Left lung (tissue), 10 donors: ENCODE data around the gene BIVM. TPM values are rescaled to one million over a fixed set of nuclear protein-coding genes. Genes with fewer than 3 reads are reported as not detected.
A peak's percentile ranks its signal among the peaks of the same experiment; 100 is the strongest.

Source experiments
- ATAC-seq: fragments of 200-7000 bp; cut with Tn5 transposase; one replicate; pipeline ENCODE4 v1.9.1; 2020; ENCODE audit warnings: moderate library complexity
- DNase-seq, 4 donors: peaks; one replicate each; pipeline ENCODE4 v3.0.0-alpha.2; 2013 to 2020
- H3K27ac ChIP-seq, 2 donors: fragments of 200-600 bp; sonication (generic) in 1 of 2; one replicate each; pipeline versions ENCODE4 v1.5.0 to v1.8.0; 2020 to 2021
- H3K27me3 ChIP-seq, 2 donors: fragments of 200-600 bp; sonication (generic) in 1 of 2; one replicate each; pipeline versions ENCODE4 v1.5.0 to v1.8.0; 2020 to 2021
- H3K36me3 ChIP-seq, 2 donors: fragments of 200-600 bp; sonication (generic) in 1 of 2; one replicate each; pipeline versions ENCODE4 v1.5.0 to v1.8.0; 2020 to 2021
- H3K4me1 ChIP-seq, 2 donors: fragments of 200-600 bp; one replicate each; pipeline ENCODE4 v1.8.0; 2021
- H3K4me3 ChIP-seq, 2 donors: fragments of 200-600 bp; sonication (generic) in 1 of 2; one replicate each; pipeline versions ENCODE4 v1.5.0 to v1.8.0; 2020 to 2021; ENCODE audit warnings: mild to moderate bottlenecking in 1 of 2
- H3K9me3 ChIP-seq, 2 donors: fragments of 200-600 bp; sonication (generic) in 1 of 2; one replicate each; pipeline versions ENCODE4 v1.5.0 to v1.8.0; 2020 to 2021
- intact Hi-C, 2 donors: fragments of 100-400 bp; cut with DNase I; formaldehyde crosslinking; loops; one replicate each; pipeline versions ENCODE4 v1.11.2 to v1.14.2; 2022
- polyA plus RNA-seq, 6 donors: library from polyadenylated mRNA; unstranded; fragments of 120-200 nt; gene quantifications; one replicate each; pipeline ENCODE4 v1.2.1, GENCODE V29; 2013; ENCODE audit not compliant: insufficient read length in 6 of 6
- total RNA-seq, 2 donors: library from RNA; stranded (reverse); fragmentation: NEBNext Ultra II Directional; extraction: Animal tissue kit (Norgen Biotek cat#: 25700); gene quantifications; one replicate each; pipeline ENCODE4 v1.2.1, GENCODE V29; 2021
- TF ChIP-seq, protein P1 (sequence below), 2 donors: fragments of 200-600 bp; sonication (generic) in 1 of 2; IDR thresholded peaks; one replicate each; pipeline versions ENCODE4 v1.5.0 to v1.8.0; 2021; ENCODE audit warnings: antibody characterized with exemption in 2 of 2
- donor health status: DM: no; HTN: yes; CAD: no.
- donor health status: DM: no; HTN: no; CAD: no.

BIVM gene
- total and polyA plus RNA-seq, 8 donors, result 16.9 to 49.5 (median 46.6) TPM

DNA sequence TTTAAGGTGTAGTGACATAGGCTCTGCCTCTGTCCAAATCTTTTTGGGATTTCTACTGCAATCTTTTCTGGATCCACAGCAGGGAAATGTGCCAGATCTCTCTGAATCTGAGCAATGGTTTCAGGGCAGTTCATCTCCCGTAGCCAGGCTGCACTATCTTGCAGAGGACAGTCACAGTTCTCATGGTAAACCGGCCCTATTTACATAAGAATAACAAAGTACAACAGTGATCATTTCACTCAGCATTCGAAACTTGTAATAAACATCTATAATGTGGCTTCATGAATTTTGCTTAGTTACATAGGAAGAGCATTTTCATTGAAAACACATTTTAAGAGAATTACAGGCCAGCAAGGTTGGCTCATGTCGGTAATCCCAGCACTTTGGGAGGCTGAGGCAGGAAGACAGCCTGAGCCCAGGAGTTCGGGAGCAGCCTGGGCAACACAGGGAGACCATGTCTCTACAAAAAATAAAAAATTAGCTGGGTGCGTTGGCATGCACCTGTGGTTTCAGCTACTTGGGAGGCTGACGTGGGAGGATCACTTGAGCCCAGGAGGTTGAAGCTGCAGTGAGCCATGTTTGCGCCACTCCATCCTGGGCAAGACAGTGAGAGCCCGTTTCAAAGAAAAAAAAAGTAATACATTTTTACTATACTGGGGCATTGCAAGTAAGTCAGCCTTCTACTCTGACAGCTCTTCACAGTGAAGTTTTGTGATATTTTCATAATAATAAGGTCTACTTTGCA, 5.1 kb upstream of the BIVM start:
- no peaks in the 10 kb centered on the region for H3K9me3 ChIP-seq
- intact Hi-C loops, result no loop called here
- H3K36me3 ChIP-seq, result peaks cover 0 to 12% of the 10 kb centered on the region in 2 donors
- peaks cover 0 to 7% of the 10 kb centered on the region in 2 donors for H3K27me3 ChIP-seq
- peaks cover 0 to 12% of the 10 kb centered on the region in 2 donors for H3K4me1 ChIP-seq
- ATAC-seq (no peak), DNase-seq (no peak)
- TF ChIP-seq, protein P1, sequence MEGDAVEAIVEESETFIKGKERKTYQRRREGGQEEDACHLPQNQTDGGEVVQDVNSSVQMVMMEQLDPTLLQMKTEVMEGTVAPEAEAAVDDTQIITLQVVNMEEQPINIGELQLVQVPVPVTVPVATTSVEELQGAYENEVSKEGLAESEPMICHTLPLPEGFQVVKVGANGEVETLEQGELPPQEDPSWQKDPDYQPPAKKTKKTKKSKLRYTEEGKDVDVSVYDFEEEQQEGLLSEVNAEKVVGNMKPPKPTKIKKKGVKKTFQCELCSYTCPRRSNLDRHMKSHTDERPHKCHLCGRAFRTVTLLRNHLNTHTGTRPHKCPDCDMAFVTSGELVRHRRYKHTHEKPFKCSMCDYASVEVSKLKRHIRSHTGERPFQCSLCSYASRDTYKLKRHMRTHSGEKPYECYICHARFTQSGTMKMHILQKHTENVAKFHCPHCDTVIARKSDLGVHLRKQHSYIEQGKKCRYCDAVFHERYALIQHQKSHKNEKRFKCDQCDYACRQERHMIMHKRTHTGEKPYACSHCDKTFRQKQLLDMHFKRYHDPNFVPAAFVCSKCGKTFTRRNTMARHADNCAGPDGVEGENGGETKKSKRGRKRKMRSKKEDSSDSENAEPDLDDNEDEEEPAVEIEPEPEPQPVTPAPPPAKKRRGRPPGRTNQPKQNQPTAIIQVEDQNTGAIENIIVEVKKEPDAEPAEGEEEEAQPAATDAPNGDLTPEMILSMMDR (IDR thresholded peaks at IDR 0.05), result no peak
- H3K4me3 ChIP-seq, result no peak overlapping the region
- H3K27ac ChIP-seq, result no peak overlapping the region

DNA sequence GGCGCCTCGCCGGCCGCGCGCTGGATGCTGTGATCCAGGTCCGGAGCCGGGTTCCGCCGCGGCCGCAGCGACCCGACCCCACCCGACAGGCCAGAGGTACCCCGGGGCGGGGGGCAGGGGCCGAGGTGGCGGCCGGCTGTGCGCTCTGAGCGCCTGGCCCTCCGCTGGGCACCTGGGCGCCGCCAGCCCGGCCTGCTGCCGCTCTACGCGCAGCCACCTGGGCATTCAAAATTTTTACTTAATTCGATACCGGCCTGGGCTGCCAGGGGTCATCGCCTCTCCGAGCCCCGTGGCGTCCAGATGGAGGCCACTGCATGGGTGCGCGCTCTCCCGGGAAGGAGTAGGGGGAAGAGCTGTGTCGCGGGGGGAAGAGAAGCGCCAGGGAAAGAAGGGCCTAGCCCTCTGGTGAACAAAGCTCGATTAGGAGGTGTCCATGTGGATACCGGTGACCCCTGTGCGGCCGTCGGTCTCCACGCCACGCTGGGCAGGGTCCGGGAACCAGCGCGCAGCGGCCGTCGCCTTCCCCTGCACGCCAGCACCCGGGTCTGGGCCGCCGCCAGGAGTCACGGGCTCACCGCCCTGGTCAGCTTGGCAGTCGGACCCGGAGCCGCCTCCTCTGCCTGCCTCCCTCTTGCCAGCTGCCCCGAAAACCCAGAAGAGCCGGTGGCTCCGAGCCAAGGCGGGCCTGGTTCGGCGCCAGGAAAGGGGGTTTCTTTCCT, 666 bp downstream of the BIVM start:
- peak overlapping the region; percentile 74 to 90 for H3K4me3 ChIP-seq
- TF ChIP-seq, protein P1 (IDR thresholded peaks at IDR 0.05), result no peak
- DNase-seq, result peak in 3 of 4 donors; percentile 38 to 84 (median 55)
- intact Hi-C loops, result no loop called here
- peaks cover 0 to 59% of the 10 kb centered on the region in 2 donors for H3K4me1 ChIP-seq
- H3K27me3 ChIP-seq, result peaks cover 0 to 21% of the 10 kb centered on the region in 2 donors
- peak overlapping the region; percentile 82 to 85 for H3K27ac ChIP-seq
- peak; percentile 46 for ATAC-seq
- no peaks in the 10 kb centered on the region for H3K9me3 ChIP-seq
- no peaks in the 10 kb centered on the region for H3K36me3 ChIP-seq

DNA sequence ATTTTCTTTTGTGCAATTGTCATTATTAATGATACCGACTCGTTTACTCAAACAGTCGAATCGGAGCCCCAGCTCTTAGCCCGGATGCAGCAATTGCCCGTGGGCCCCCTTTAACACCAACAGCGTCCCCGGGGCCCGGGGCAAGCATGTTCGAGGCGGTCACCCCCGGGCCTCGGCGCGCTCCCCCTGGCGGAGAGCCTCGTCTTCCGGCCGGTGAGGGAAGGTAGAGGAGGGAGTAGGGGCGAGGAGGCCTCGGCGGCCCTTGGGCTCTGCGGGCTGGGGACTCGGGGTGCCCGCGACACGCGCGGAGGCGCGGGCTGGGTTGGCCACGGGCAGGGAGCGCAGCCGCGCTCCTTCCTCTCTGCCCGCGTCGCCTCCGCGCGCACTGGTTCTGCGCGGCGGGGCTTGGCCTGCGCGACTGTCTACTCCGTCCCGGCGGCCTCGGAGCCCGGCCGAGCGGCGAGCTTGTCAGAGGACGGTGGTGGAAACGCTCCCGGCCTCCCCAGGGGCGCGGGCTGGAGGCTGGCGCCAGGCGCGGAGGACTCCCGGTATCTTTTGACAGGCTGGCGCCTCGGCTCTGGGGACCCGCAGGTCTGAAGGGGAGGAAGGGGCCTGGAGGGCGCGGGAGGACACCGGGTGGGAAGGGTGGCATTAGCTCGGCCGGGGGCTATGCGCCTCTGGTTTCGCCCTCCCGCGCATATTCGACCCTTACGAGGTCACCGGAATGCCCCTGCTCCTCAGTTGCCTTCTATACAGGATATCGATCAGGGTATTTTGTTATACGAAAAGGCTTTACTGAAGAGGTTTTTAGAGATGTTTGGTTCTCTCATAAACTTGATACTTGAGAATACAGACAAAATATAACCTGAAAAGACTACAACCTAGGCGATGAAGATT, 1.5 kb downstream of the BIVM start:
- Histone ChIP-seq H3K36me3 (no peaks in the 10 kb centered on the region), H3K9me3 (no peaks in the 10 kb centered on the region), H3K4me3 (peak overlapping the region; percentile 74 to 90), H3K27me3 (peaks cover 0 to 21% of the 10 kb centered on the region in 2 donors), H3K4me1 (peaks cover 0 to 59% of the 10 kb centered on the region in 2 donors), H3K27ac (peak overlapping the region; percentile 82 to 85)
- TF ChIP-seq, protein P1 (IDR thresholded peaks at IDR 0.05), result peak; percentile 75 to 80
- peak; percentile 81 to 94 (median 84) for DNase-seq
- ATAC-seq, result peak; percentile 91
- intact Hi-C loops, result no loop called here

DNA sequence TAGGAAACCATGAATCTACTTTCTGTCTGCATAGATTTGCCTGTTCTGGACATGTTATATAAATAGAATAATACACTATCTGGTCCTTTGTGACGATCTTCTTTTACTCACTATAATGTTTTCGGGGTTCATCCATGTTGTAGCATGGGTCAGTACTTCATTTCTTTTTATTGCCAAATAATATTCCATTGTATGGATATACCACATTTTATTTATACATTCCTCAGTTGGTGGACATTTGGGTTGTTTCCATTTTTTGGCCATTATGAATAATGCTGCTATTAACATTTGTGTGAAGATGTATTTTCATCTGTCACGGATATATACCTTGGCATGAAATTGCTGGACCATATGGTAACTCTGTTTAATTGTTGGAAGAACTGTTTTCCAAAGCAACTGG, 6.8 kb downstream of the BIVM start:
- no peak for DNase-seq
- Histone ChIP-seq H3K36me3 (peaks cover 0 to 4% of the 10 kb centered on the region in 2 donors), H3K4me3 (no peak overlapping the region)

More for the DNA sequence above, 6.8 kb downstream of the BIVM start:
- Histone ChIP-seq H3K27ac (no peak overlapping the region), H3K27me3 (no peaks in the 10 kb centered on the region), H3K9me3 (peaks cover 0 to 5% of the 10 kb centered on the region in 2 donors), H3K4me1 (peaks cover 0 to 29% of the 10 kb centered on the region in 2 donors)
- no peak for ATAC-seq
- intact Hi-C loops, result no loop called here
- TF ChIP-seq, protein P1 (IDR thresholded peaks at IDR 0.05), result no peak
